ENCODE measurements around the gene OPCML.

GRCh38 chr11:132665205-132665604 is 867.1 kb downstream of the OPCML start:
- TF ChIP-seq, protein P1, sequence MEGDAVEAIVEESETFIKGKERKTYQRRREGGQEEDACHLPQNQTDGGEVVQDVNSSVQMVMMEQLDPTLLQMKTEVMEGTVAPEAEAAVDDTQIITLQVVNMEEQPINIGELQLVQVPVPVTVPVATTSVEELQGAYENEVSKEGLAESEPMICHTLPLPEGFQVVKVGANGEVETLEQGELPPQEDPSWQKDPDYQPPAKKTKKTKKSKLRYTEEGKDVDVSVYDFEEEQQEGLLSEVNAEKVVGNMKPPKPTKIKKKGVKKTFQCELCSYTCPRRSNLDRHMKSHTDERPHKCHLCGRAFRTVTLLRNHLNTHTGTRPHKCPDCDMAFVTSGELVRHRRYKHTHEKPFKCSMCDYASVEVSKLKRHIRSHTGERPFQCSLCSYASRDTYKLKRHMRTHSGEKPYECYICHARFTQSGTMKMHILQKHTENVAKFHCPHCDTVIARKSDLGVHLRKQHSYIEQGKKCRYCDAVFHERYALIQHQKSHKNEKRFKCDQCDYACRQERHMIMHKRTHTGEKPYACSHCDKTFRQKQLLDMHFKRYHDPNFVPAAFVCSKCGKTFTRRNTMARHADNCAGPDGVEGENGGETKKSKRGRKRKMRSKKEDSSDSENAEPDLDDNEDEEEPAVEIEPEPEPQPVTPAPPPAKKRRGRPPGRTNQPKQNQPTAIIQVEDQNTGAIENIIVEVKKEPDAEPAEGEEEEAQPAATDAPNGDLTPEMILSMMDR (IDR thresholded peaks at IDR 0.05): no peak
- no peak for TF ChIP-seq POLR2A (IDR thresholded peaks at IDR 0.05; ENCODE audit: low read depth)
- no peak for TF ChIP-seq POLR2AphosphoS5 (IDR thresholded peaks at IDR 0.05)
- no peak for TF ChIP-seq EP300 (IDR thresholded peaks at IDR 0.05)

Data from esophagus muscularis mucosa (tissue), 4 donors.